Astrocyte (in vitro differentiated cells and primary cell): ENCODE measurements around the gene OR2L5.

Experiments
- EZH2 ChIP-seq: IDR thresholded peaks from 2 replicates; pipeline ENCODE4 v1.6.1; 2012; ENCODE audit warnings: mild to moderate bottlenecking, low read length, inconsistent platforms; ENCODE audit not compliant: insufficient read depth
- TF ChIP-seq, protein P1 (sequence below): IDR thresholded peaks from 2 replicates; pipeline ENCODE4 v1.5.1; 2011; ENCODE audit warnings: low read depth, mild to moderate bottlenecking, inconsistent platforms, low read length, moderate library complexity; ENCODE audit not compliant: insufficient read depth

DNA sequence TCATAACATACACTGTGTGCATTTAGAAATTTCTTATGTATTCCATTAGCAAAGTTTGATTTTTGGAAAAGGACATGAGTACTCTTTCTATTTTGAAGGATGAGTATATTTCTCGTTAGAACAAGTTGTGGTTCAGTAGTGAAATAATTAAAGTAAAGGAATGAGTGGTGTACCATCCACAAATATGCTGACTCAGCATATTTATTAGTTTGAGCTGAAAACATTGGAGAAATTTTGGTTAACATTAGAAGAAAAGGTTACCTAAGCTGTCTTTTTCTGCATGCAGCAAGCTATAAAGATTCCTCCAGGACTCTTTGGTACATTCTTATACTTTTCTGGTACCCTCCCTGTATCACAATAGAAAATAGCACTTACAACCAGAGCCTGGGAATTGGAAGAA lies 5.7 kb upstream of the OR2L5 start:
- TF ChIP-seq, protein P1, sequence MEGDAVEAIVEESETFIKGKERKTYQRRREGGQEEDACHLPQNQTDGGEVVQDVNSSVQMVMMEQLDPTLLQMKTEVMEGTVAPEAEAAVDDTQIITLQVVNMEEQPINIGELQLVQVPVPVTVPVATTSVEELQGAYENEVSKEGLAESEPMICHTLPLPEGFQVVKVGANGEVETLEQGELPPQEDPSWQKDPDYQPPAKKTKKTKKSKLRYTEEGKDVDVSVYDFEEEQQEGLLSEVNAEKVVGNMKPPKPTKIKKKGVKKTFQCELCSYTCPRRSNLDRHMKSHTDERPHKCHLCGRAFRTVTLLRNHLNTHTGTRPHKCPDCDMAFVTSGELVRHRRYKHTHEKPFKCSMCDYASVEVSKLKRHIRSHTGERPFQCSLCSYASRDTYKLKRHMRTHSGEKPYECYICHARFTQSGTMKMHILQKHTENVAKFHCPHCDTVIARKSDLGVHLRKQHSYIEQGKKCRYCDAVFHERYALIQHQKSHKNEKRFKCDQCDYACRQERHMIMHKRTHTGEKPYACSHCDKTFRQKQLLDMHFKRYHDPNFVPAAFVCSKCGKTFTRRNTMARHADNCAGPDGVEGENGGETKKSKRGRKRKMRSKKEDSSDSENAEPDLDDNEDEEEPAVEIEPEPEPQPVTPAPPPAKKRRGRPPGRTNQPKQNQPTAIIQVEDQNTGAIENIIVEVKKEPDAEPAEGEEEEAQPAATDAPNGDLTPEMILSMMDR, result no peak
- TF ChIP-seq EZH2, result no peak
